GM21367 (cell line): ENCODE data around the gene SERAC1.

Source experiments
- ATAC-seq: cut with Tn5 transposase; IDR thresholded peaks from one replicate; pipeline ENCODE4 v1.9.1; 2021; ENCODE audit not compliant: unreplicated experiment

The SERAC1 gene

DNA sequence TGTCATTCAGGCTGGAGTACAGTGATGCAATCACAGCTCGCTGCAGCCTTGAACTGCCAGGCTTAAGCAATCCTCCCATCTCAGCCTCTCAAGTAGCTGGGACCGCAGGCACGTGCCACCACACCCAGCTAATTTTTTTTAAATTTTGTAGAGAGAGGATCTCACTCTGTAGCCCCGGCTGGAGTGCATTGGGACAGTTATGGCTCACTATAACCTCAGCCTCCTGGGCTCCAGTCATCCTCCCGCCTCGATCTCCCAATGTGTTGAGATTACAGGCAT, 86.5 kb downstream of the SERAC1 start:
- ATAC-seq: no peak

DNA sequence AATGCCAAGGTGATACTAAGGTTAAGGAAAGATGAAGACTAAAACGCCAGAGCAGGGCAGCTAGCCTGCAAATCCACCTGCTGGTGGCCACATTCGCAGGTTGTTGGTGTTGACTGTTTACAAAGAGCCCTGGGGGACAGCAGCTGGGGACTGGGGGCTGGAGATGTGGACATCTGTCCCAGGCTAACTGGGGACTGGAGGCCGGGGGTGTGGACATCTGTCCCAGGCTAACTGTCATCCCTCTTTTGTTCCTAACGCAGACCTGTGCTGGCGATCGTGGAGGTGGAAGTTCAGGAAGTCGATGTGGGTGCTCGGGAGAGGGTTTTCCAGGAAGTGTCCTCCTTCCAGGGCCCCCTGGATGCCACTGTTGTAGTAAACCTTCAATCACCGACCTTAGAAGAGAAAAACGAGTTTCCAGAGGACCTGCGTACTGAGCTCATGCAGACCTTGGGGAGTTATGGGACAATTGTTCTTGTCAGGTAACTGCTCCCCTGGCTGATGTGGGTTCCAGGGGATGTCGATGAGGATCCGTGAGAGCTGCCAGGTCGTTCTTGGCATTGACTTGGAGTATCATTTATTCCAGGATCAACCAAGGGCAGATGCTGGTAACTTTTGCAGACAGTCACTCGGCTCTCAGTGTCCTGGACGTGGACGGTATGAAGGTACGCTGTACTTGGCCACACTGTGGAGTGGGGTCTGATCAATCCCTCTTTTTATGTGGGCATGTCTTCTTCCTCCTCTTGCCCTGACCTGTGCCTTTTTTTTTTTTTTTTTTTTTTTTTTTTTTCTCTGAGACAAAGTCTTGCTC, 87.0 kb downstream of the SERAC1 start:
- ATAC-seq: no peak

DNA sequence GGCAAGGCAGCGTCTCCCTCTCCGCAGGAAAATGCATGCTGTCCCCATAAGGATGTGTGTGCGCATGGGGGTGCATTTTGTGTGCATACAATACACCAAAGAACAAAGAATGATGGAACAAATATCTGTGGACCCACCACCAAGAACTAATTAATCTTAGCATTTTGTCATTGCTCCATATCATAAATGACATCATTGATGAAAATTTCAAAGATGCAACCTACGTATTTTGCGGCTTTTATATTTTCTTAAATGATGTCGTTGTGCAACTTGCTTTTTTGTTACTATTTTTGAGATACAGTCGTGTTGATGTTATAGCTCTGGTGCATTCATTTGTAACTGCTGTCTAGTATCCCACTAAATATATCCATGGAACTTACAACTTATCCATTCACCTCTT, 89.7 kb downstream of the SERAC1 start:
- no peak for ATAC-seq

DNA sequence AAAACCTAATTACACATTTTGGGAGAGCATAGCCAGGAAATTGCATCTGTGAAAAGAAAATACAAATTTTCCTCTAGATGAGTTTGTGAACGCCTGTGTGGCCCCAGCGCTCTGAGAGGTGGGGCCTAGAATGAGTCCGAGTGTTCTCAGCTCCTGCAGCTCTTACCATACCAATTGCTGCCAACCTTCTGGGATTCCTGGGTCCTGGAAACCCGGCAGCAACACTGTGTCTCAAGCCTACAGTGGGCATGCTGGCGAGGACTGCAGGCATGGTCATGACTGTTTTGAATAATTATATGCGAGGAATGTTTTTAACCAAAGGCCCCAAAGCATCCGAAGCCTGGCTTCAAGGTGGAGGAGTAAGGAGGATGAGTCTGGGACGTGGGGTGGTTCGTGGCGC, 90.4 kb downstream of the SERAC1 start:
- ATAC-seq: no peak

DNA sequence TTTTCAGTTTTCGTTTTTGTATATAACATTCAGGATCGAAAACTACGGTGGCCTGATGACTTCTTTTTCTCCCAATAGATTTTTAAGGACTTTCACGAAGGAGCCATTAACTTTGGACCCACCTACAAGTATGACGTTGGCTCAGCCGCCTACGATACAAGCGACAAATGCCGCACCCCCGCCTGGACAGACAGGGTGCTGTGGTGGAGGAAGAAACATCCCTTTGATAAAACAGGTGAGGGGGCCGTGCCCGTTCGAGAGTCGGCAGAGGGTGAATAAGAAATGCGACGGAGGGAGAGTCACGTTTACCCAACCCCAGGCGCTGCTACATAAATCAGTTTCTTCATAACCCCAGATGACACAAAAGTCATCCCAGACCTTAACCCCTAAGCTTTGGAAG, 91.5 kb downstream of the SERAC1 start:
- ATAC-seq: no peak

DNA sequence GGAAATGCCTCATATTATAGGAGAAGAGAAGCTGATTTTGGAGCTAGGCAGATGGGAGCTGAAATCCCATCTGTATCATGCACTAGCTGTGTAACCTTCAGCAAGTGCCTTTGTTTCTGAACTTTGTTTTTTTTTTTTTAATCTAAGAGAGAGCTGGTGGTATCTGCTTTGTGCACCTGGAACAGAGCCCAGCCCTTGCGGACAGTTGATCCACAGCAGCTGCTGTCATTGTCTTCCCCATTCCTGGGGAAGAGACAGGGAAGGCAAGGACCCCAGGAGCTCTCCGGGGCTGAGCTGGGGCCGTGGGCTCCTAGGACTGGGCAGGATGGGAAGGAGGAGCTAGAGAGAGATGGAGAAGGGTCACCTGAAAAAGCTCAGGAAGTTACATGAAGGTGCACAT, 94.3 kb downstream of the SERAC1 start:
- no peak for ATAC-seq

DNA sequence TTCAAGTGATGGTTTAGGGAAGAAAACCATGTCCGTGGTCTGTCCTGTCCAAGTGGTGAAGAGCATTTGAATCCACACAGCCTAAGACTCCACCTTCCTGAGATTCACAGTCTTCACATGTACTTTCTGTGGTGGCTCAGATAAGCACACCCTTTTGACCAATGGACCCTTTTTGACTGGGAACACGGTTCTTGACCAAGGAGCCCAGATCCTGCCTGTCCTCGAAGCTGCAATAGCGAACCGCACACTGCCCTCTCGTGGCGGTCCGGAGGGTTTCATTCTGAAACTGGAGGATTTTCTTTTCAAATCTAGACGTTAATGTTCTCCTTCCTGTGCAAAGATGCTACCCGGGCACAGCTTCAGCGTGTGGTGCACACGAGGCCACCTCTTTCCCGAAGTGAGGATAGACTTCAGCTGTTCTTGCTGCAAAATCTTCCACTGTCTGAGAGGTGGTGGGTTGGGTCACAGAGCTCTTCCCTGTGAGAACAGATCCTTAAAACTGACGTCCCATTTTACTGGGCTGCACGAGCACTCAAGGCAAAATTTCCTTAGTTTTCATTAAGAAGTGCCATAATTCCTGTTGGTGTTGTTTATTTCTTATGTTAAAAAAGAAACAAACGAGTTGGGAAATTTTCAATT, 95.9 kb downstream of the SERAC1 start:
- ATAC-seq: no peak

DNA sequence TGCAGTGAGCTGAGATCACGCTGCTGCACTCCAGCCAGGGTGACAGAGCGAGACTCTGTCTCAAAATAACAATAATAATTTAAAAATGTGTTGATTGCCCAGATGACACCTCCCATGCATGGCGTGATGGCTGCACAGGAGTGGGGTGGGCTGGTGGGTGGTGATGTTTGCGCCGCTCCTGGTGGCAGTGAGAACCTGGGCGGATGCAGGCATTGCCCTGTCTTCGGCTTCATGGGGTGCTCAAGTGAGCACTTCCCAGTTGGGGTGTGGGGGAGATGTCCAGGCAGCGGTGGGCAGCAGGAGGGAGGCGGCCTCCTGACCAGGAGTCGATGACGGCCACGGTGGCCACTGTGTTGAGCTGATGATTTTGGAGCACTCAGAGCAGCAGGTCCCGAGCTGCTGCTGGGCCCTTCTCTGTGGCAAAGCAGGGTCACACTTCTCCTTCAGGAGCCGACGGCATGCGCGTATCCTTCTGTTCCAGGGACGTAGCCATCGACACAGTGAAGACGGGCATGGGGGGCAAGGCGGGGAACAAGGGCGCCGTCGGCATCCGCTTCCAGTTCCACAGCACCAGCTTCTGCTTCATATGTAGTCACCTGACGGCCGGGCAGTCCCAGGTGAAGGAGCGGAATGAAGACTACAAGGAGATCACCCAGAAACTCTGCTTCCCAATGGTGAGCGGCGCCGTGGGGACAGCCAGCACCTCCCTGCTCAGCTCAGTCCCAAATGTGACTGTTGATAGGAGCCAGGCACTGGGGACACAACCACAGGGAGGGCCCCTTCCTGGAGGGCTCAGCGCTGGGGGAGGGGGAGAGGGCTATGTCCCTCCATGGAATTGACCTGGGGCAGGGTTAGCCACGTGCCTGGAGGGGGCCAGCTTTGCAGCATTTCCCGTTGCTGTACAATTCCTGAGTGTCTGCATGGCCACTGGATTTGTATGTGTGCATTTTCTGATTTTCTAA, 96.7 kb downstream of the SERAC1 start:
- ATAC-seq: no peak

DNA sequence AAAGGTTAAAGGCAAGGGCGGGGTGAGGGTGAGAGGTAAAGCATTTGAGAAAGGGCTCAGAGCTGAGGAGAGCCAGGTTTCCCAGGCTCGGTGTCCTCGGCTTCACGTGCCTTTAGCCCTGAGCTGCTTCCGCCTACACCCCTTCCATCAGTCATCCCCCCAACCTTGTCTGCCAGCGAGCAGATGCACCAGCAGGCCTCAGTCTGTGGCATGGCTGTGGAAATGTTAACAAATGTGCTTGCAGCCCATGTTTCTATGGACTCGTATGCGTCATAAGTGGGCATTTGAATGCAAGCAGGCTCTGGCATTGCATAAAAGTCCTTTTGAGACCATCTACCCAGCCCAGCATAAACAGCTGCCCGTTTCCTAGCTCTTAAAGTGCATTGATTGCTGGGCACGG, 97.5 kb downstream of the SERAC1 start:
- no peak for ATAC-seq

DNA sequence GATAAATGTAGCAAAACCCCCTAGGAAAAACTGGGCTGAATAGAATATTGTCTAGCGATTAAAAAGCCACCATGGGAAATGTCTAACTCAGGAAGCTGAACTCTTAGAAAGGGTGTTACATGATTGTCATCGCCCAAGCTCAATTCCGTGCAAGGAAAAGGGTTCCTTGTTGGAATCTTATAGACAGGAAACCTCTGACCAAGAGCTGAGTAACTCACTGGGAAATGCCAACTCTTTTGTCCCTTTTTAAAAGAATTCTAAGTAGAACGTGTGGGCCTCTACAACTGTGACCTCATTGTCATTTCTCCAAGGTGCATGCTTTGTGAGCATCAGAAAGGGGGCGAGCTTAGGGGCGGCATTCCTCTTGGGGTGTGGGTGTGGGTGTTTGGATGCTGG, 98.3 kb downstream of the SERAC1 start:
- no peak for ATAC-seq

DNA sequence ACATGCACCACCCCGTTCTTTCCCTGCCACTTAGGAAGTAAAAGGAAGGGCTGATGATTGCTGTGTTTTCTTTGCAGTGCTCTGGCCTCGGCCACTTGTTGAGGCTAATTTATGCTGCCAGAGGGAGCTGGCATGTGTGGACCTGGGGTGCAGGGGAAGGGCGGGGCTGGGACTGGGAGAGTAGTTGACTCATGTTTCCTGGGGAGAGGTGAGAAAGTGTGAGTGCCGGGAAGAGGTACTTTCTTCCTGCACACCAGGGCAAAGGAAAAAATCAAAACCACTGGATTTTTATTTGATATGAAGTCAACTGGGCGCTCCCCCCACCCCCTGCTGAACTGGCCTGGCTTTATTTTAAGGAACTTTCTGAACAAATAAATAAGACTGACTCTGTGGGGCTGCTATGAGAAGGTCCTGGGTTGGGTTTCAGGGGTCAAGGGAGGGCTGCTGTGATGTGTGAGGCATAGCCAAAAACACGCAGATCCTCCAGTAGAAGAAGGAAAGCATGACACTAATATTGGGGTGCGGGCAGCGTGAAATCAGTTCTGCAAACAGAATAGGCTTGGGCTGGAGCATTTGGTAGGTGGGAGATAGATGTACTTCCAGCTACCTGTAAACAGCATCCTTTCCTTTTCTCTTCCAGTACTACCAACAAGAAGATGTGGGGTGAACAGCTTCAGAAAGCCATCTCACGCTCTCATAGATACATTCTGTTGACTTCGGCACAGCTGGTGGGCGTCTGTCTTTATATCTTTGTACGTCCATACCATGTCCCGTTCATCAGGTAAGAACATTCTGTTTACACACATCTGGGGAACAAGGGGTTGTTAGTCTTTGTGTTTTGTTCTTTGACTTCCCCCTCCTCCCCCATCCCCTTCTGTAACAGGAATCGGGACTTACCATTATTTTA, 98.9 kb downstream of the SERAC1 start:
- ATAC-seq: no peak

DNA sequence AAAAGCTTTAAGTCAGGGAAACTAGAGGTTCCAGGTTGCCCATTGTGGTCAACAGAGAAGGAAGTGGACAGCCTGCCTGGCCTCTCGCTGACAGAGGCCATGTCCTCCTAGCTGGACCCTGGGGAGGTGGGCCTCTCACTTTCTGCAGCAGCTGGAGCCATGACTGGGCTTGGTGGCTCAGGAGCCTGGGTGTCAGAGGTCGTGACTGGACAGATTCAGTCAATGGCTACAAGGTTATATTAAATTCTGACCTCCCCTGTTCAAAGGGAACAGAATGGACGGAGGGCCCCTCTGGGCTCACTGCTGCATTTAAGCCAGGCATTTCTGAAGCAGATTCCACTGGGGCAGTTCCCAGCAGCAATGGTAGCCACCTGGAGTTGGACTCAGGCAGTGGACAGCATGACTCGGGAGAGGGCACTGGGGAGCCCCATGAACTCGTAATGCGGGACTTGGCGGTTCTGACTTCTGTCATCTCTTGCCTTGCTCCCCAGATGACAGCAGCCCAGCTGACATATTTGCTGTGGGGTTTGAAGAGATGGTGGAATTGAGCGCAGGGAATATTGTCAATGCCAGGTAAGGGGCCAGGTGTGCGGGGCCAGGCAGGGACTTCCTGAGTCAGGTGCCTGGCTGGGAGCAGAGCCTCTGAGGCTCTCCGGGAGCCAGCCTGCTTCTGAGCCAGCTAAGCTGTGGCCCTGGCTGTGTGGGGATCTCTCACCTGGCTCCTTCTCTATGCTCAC, 99.7 kb downstream of the SERAC1 start:
- no peak for ATAC-seq

DNA sequence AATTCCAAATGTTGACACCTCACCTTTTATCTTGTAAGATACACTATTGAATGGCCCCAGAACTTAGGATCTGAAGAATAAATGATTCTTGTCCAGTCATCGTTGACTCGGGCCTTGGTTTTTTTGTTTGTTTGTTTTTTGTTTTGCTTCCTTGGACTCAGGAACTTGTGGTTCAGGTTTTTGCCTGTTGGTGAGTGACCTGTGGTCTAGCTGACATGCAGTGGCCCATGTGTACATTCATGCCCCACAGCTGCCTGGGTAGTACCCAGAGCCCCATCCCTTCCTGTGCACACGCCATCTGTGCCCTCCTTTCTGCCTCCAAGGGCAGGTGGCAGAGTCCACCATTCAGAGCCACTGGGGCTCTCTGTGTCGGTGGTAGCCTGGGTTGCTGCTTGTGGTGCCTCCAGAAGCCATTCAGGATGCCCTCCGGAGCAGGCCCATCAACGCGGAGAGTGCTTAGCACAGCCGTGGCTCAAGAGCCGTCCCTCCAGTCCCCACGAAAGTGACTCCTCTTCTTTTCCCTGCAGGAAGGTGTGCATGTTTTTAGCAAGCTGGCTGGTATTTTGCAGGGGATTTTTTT, 100.5 kb downstream of the SERAC1 start:
- no peak for ATAC-seq

DNA sequence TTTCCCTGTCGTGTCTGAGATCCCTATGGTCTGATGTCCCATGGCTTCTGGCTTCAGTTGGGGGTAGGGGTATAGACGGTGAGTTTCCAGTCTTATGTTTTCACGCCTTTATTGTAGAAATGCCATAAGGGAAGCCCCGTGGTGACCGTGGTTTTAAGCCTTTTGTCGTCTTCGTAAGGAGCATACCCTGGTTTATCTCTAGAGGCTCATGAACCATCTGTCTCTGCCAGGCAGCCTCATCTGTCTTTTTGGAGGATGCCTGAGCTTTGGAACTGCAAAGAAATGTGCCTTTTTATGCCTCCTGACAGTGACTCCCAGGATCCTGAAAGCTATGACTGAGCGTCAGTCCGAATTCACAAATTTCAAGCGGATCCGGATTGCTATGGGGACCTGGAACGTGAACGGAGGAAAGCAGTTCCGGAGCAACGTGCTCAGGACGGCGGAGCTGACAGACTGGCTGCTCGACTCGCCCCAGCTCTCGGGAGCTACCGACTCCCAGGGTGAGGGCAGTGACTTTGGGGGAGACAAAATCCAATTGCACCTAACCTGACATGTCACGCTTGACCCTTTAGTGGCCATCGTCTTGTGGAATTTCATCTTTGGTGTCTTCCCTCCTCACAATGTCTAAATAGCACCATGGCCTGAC, 101.8 kb downstream of the SERAC1 start:
- ATAC-seq: no peak

DNA sequence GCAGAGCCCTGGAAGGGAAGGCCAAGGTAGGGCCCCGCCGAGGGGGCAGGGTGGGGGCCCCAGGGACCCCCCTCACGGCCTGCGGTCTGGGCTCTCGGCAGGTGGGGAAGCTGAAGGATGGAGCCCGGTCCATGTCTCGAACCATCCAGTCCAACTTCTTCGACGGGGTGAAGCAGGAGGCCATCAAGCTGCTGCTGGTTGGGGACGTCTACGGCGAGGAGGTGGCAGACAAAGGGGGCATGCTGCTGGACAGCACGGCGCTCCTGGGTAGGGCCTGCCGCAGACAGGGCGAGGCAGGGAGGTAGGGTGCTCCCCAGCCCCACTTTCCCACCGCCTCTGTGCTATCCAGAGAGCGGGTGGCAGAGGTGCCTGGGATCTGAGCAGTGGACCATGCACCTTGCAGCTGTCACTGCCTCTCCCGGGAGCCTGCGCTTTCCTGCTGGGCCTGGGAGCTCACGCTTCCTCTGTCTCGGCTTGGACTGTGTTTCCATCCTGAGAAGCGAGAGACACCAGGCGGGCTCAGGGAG, 103.3 kb downstream of the SERAC1 start:
- ATAC-seq: no peak

DNA sequence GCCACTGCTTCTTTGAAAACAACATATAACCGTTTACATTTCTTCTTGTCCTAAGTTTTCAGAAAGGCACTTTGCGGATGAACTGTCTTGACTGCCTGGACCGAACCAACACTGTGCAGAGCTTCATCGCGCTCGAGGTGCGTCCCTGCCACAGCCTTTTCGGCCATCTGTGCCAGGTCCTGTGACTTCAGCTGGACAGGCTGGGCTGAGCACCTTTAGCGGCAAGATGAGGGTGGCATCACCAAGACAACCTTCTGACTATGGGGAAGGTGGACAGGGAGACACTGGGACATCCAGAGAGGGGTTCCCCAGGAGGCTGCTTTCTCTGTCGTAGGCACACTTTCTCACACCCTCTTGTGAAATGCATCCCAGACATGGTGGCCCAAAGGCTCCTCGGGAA, 104.3 kb downstream of the SERAC1 start:
- ATAC-seq: no peak

DNA sequence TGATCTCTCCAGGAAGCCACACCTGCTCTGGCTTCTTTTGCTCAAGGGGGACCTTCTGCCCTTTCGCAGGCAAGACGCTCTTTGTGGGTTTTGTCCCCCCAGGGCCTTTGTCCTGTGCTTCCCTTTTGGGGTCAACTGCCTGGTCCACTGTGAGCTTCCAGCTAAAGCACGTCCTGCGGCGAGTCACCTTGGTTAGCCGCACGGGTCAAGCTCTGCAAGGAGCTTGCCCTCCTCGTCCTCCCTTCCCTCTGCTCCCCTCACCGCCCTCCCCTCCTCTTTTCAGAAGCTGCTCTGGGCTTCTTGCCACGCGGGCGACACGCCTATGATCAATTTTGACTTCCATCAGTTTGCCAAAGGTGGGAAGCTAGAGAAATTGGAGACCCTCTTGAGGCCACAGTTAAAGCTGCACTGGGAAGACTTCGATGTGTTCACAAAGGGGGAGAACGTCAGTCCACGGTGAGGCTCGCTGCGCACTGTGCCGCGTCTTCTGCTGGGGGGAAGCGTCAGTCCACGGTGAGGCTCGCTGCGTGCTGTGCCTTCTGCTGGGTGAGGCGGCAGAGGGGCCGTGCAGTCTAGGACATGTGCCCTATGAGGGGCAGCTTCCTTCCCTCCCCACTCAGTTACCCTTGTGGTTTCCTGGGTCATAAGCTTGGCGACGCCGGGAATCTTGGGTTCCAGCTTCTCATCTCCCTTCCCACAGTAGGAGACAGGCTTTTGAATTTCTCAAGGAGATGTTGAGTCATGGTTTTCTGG, 106.2 kb downstream of the SERAC1 start:
- ATAC-seq: no peak

DNA sequence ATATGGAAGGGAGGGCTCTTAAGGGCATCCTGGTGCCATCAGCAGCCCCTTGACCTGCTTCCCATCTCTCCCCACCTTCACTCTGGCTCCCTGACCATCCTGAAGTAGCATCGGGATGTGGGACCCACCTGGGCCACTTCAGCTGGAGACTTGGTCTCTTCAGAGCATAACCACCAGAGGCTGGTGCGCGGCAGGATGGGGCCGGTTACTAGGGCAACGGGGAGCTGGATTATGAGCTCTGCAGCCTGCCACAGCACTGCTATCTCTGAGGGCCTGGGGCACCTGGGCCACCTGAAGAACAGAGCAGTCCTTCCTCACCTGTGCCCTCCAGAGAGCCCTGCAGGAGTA, 106.7 kb downstream of the SERAC1 start:
- no peak for ATAC-seq
